ENCODE measurements around the gene LRRC3C.

DNA sequence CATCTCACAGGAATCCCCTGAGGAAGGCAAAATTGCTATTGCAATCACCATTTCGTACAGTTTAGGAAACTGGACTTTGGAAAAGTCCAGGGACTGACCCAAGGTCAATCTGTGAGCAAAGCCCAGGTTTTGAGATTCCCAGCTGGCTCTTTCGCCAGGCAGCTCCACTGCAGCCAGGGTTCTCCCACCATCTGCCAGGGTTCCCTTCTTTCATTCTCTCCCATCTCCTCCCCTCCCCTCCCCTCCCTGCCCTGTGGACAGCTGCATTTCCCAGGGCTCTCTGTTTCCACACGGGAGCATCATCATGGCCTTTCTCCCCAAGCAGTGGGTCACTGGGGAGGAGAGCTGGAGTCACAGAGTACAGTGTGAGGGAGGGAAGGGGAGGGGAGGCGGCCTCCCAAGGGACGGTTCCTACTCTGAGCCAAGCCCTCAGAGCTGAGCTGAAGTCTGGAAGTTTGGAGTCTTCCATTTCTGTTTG is 23.4 kb downstream of the LRRC3C start:
- TF ChIP-seq EZH2 (IDR thresholded peaks at IDR 0.05), result no peak
- TF ChIP-seq, protein P1, sequence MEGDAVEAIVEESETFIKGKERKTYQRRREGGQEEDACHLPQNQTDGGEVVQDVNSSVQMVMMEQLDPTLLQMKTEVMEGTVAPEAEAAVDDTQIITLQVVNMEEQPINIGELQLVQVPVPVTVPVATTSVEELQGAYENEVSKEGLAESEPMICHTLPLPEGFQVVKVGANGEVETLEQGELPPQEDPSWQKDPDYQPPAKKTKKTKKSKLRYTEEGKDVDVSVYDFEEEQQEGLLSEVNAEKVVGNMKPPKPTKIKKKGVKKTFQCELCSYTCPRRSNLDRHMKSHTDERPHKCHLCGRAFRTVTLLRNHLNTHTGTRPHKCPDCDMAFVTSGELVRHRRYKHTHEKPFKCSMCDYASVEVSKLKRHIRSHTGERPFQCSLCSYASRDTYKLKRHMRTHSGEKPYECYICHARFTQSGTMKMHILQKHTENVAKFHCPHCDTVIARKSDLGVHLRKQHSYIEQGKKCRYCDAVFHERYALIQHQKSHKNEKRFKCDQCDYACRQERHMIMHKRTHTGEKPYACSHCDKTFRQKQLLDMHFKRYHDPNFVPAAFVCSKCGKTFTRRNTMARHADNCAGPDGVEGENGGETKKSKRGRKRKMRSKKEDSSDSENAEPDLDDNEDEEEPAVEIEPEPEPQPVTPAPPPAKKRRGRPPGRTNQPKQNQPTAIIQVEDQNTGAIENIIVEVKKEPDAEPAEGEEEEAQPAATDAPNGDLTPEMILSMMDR (IDR thresholded peaks at IDR 0.05), result no peak
- TF ChIP-seq EZH2phosphoT487 (IDR thresholded peaks at IDR 0.05), result no peak

Measured in neural progenitor cell (in vitro differentiated cells).